ENCODE results near the gene CDK5RAP2. TPM values are rescaled to one million over a fixed set of nuclear protein-coding genes. Genes with fewer than 3 reads are reported as not detected.

The CDK5RAP2 gene
- polyA plus RNA-seq, 1 donor (not counting 4 experiments of a cell fraction or from before 2014, with no cell fraction given): 22.4 TPM

DNA sequence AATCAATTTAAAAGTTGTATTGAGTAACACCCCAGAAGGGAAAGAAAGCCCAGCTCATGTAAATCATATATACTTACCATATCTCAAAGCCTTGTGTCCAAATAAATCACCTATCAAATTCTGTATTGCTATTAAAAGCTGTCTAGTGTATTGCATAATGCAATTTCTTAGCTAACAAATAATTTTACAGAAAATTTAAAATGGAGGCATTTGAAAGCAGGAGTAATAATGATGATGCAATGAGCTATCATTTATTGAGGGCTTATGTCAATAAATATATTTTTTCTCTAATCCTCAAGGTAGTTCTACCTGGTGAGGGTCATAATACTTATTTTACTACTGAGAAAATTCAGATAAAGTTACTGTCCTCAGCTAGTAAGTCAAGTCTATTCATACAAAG lies 42.8 kb upstream of the CDK5RAP2 start:
- Histone ChIP-seq H3K4me3 (ENCODE audit: control insufficient read depth in 2 of 3, extremely low read depth in 1 of 3, insufficient read depth in 2 of 3, low read depth in 1 of 3, low read length in 3 of 3) (no peak overlapping the region), H3K4me1 (ENCODE audit: control insufficient read depth, extremely low read depth, insufficient read depth, low read length) (peaks cover 6% of the 10 kb centered on the region), H2AFZ (ENCODE audit: control insufficient read depth, low read length) (no peak overlapping the region), H4K20me1 (ENCODE audit: control insufficient read depth, extremely low read depth, insufficient read depth, low read length) (no peaks in the 10 kb centered on the region), H3K4me2 (ENCODE audit: control insufficient read depth, extremely low read depth, insufficient read depth, low read depth, low read length) (no peak overlapping the region), H3K27ac (ENCODE audit: control insufficient read depth, insufficient read depth, low read length) (no peak overlapping the region), H3K79me2 (ENCODE audit: control insufficient read depth, insufficient read depth, low read length) (no peaks in the 10 kb centered on the region), H3K9ac (ENCODE audit: control insufficient read depth, extremely low read depth, insufficient read depth, low read length) (no peak overlapping the region), H3K9me1 (ENCODE audit: control insufficient read depth, extremely low read depth, insufficient read depth, low read length) (no peaks in the 10 kb centered on the region), H3K27me3 (ENCODE audit: control insufficient read depth, extremely low read depth, insufficient read depth, low read length) (no peaks in the 10 kb centered on the region), H3K36me3 (ENCODE audit: control insufficient read depth in 2 of 2, extremely low read depth in 1 of 2, insufficient read depth in 2 of 2, low read length in 2 of 2) (no peaks in the 10 kb centered on the region), H3K9me3 (ENCODE audit: control insufficient read depth, low read depth, low read length) (no peaks in the 10 kb centered on the region)
- TF ChIP-seq, protein P1, sequence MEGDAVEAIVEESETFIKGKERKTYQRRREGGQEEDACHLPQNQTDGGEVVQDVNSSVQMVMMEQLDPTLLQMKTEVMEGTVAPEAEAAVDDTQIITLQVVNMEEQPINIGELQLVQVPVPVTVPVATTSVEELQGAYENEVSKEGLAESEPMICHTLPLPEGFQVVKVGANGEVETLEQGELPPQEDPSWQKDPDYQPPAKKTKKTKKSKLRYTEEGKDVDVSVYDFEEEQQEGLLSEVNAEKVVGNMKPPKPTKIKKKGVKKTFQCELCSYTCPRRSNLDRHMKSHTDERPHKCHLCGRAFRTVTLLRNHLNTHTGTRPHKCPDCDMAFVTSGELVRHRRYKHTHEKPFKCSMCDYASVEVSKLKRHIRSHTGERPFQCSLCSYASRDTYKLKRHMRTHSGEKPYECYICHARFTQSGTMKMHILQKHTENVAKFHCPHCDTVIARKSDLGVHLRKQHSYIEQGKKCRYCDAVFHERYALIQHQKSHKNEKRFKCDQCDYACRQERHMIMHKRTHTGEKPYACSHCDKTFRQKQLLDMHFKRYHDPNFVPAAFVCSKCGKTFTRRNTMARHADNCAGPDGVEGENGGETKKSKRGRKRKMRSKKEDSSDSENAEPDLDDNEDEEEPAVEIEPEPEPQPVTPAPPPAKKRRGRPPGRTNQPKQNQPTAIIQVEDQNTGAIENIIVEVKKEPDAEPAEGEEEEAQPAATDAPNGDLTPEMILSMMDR (optimal IDR thresholded peaks at IDR 0.05 in 1 of 3, IDR thresholded peaks at IDR 0.05 in 1 of 3, conservative IDR thresholded peaks at IDR 0.05 in 1 of 3; ENCODE audit: extremely low read depth in 1 of 3, insufficient read depth in 2 of 3, low read length in 3 of 3): no peak
- TF ChIP-seq EZH2 (IDR thresholded peaks at IDR 0.05; ENCODE audit: low read length): no peak
- dilution Hi-C loops (cut with MboI; ENCODE audit: extremely low pct_ligation_motif_present, low sequenced_read_pairs): no loop called here
- FAIRE-seq (no peak), DNase-seq (ENCODE audit: low read depth, low spot score) (no peak)

DNA sequence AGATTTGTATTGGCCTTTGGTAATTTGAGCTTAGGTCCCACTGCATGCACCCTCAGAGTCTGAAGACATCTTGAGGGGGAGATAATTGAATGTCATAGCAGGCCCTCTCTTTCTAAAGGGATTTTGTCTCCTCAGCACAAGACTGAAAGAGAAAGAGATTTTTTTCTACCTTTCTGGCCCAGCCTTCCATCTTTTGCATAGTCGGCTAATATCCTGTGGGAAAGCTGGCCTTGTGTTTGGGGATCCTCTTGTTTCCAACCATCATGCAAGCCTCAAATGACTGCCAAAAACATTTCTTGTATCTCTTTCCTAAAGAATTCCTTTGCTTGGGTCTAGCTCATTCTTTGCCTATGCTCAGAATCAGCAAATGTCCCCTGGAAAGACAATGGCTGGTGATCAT lies 42.0 kb upstream of the CDK5RAP2 start:
- H3K9me1 ChIP-seq (ENCODE audit: control insufficient read depth, extremely low read depth, insufficient read depth, low read length): no peaks in the 10 kb centered on the region
- dilution Hi-C loops (cut with MboI; ENCODE audit: extremely low pct_ligation_motif_present, low sequenced_read_pairs): no loop called here
- H2AFZ ChIP-seq (ENCODE audit: control insufficient read depth, low read length): no peak overlapping the region
- DNase-seq (ENCODE audit: low read depth, low spot score) (no peak), FAIRE-seq (no peak)
- no peak overlapping the region for H3K27ac ChIP-seq (ENCODE audit: control insufficient read depth, insufficient read depth, low read length)
- no peaks in the 10 kb centered on the region for H3K27me3 ChIP-seq (ENCODE audit: control insufficient read depth, extremely low read depth, insufficient read depth, low read length)
- H3K9me3 ChIP-seq (ENCODE audit: control insufficient read depth, low read depth, low read length): no peaks in the 10 kb centered on the region
- H3K4me3 ChIP-seq (ENCODE audit: control insufficient read depth in 2 of 3, extremely low read depth in 1 of 3, insufficient read depth in 2 of 3, low read depth in 1 of 3, low read length in 3 of 3): no peak overlapping the region
- no peaks in the 10 kb centered on the region for H3K36me3 ChIP-seq (ENCODE audit: control insufficient read depth in 2 of 2, extremely low read depth in 1 of 2, insufficient read depth in 2 of 2, low read length in 2 of 2)
- no peak for TF ChIP-seq EZH2 (IDR thresholded peaks at IDR 0.05; ENCODE audit: low read length)
- TF ChIP-seq, protein P1 (optimal IDR thresholded peaks at IDR 0.05 in 1 of 3, IDR thresholded peaks at IDR 0.05 in 1 of 3, conservative IDR thresholded peaks at IDR 0.05 in 1 of 3; ENCODE audit: extremely low read depth in 1 of 3, insufficient read depth in 2 of 3, low read length in 3 of 3): no peak
- H3K79me2 ChIP-seq (ENCODE audit: control insufficient read depth, insufficient read depth, low read length): no peaks in the 10 kb centered on the region
- no peak overlapping the region for H3K4me2 ChIP-seq (ENCODE audit: control insufficient read depth, extremely low read depth, insufficient read depth, low read depth, low read length)
- no peak overlapping the region for H3K9ac ChIP-seq (ENCODE audit: control insufficient read depth, extremely low read depth, insufficient read depth, low read length)
- H4K20me1 ChIP-seq (ENCODE audit: control insufficient read depth, extremely low read depth, insufficient read depth, low read length): no peaks in the 10 kb centered on the region
- H3K4me1 ChIP-seq (ENCODE audit: control insufficient read depth, extremely low read depth, insufficient read depth, low read length): peaks cover 14% of the 10 kb centered on the region
